GM15510 (cell line): ENCODE results near the gene DHRSX.

Experiments
- POLR2A ChIP-seq: IDR thresholded peaks from 3 replicates; pipeline ENCODE4 v1.6.1; 2011; ENCODE audit warnings: borderline replicate concordance; ENCODE audit not compliant: insufficient read length; ENCODE audit errors: extremely low read depth

The DHRSX gene

GRCh38 chrX:2401590-2402360 lies 99.0 kb downstream of the DHRSX start:
- TF ChIP-seq POLR2A = no peak

DNA sequence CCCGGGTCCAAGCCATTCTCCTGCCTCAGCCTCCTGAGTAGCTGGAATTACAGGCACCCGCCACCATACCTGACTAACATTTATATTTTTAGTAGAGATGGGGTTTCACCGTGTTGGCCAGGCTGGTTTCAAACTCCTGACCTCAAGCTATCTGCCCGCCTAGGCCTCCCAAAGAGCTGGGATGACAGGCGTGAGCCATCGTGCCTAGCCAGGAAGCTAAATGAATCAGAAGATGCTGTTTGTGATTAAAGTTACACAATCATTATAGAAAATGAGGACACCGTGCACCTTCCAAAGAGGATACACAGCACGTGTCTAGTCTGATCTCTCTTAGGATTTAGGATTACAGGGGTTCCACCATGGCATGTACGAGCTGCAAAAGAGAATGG lies 99.6 kb downstream of the DHRSX start:
- TF ChIP-seq POLR2A = no peak

GRCh38 chrX:2398064-2398656 lies 102.6 kb downstream of the DHRSX start:
- TF ChIP-seq POLR2A = no peak

DNA sequence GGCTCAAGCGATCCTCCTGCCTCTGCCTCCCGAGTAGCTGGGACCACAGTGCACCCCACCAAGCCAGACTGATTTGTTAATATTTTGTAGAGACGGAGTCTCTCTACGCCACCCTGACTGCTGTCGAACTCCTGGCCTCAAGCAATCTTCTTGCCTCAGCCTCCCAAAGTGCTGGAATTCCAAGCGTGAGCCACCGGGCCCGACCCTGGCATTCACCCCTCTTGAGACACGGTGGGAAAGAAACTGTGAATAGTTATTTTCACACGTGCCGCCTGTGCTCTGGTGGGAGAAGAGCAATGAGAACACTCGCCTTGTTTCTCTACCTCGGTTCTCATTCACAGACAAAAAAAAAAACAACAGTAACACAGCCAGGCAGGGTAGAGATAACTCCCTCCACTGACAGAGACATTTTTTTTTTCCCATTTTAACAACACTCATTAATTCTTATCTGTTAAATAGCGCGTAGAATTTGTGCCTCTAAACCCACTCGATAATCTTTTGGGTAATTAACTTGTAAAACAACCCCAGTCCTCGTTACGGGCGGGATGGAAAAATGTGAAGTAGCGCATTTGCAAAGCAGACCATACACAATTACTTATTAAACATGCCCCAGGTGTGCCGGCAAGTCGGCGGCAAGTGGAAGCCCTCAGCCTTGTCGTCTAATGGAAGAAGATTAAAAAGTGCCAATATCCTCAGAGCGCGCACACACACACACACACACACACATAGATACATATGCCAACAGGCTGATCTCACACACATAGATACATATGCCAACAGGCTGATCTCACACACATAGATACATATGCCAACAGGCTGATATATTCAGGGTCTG lies 103.3 kb downstream of the DHRSX start:
- no peak for TF ChIP-seq POLR2A

- TF ChIP-seq POLR2A = no peak
Measured at GRCh38 chrX:2395261-2395992, 105.3 kb downstream of the DHRSX start.

DNA sequence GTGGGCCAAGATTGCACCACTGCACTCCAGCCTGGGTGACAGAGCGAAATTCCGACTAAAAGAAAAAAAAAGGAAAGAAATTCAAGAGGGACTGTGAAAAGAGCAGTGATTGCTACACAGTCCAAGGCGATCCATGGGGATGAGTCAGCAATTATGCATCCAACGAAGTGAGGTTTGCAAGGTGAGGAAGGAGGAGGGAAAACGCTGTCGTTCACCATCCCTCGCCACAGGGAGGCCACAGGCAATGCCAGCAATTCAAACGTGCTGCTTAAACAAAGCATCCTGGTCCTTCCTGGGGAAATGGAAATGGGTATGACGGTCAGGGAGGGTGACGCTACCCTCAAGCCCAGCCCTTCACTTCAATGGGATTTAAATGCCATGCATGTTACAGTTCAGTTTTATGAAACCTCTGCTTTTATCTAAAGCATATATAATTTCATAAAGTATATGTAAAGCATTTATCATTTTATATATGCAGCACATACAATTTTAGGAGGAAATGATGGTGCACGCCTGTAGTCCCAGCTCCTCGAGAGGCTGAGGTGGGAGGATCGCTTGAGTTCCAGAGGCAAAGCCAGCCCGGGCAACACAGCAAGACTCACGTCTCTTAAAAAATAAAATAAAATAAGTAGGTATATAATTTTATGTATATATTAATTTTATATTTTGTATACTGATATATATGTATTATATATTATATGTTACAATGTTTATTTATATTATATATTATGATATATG lies 108.7 kb downstream of the DHRSX start:
- no peak for TF ChIP-seq POLR2A

DNA sequence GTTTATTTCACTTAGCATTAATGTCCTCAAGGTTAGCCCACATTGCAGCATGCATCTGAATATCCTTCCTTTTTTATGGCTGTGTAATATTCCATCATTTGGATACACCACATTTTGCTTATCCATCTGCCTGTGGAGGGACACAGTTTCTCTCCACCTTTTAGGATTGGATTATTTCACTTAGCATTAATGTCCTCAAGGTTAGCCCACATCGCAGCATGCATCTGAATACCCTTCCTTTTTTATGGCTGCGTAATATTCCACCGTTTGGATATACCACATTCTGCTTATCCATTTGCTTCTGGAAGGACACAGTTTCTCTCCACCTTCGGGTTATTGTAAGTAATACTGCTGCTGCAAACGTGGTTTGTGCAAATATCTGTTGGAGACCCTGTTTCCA lies 110.0 kb downstream of the DHRSX start:
- no peak for TF ChIP-seq POLR2A

DNA sequence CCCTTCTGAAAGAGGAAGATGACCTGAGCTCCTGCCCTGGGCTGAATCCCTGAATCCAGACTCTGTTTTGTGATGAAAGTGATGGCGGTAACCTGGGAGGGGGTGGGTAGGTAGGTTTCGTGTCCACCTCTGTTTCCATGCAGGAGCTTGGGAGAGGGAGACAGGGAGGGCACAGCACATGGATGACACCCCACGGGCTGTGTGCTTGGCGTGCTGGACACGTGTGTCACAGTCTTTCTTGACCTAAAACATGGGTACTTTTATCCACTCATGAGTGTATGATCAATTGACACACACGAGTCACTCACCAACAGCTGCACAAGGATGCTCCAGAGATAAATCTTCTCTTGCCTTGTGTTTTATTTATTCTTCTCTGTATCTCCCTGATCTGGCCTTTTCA lies 111.5 kb downstream of the DHRSX start:
- TF ChIP-seq POLR2A = no peak

DNA sequence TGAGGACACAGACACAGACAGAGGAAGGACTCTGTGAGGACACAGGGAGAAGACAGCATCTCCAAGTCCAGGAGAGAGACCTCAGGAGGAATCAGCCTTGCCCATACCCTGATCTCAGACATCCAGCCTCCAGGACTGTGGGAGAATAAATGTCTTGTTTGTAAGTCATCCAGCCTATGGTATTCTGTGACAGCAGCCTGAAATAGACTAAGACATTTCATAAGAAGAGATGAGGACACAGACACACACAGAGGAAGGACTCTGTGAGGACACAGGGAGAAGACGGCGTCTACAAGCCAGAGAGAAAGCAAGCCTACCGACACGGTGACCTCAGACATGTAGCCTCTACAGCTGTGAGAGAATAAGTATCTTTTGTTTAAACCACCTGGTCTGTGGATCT lies 112.1 kb downstream of the DHRSX start:
- TF ChIP-seq POLR2A = no peak

DNA sequence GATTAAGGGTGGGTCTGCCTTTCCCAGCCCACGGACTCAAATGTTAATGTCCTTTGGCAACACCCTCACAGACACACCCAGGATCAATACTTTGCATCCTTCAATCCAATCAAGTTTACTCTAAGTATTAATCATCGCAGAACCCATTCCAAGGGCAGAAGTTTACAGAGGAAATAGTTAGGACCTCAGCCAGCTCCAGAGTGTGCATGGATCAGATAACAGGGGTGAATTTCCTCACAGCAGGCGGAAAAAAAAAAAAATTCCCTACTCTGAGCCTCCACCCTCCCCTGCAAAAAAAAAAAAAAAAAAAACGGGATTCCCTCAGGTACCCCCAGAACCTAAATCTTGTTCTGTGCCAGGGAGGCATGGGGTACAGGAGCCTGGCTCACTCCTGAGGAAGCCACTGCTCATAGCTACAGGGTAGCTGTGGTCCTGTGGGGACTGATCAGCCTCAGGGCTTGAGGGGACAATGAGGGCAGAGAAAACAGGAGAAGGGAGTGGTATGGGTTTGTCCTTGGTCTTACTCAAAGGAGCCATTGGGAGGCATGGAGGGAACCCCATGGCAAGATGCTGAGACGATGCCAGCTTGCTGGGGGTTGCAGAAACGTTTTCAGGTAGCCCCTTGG lies 113.0 kb downstream of the DHRSX start:
- no peak for TF ChIP-seq POLR2A

DNA sequence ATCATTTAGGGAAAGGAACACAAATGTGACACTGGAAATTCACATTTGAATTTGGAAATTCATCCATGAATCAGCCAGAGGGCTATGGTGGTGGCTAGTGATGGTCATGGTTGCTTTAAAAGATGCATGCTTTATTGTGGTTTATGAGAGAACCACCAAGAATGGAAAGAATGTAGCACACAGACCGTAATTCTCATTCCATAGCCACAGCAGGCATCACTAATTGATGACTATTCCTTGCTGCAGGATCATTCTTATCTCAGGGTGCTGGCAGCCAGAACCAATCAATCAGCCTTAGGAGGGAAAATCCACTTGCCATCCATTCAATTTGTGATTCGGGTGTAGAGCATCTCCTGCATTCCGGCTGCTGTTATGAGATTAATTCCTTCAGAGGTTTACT lies 115.6 kb downstream of the DHRSX start:
- TF ChIP-seq POLR2A = no peak

DNA sequence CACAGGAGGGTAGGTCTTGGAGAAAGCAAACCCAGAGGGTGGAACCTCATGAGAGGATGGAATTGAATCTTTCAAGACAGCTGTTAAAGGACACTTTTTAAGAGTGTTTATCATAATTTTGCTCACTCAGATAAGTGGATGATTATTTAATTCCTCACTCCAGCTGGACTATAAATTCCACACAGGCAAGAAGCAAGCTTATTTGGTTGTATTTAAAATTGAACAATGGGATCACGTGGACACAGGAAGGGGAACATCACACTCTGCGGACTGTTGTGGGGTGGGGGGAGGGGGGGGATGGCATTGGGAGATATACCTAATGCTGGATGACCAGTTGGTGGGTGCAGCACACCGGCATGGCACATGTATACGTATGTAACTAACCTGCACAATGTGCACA lies 116.3 kb downstream of the DHRSX start:
- no peak for TF ChIP-seq POLR2A

GRCh38 chrX:2383735-2384134 lies 117.0 kb downstream of the DHRSX start:
- TF ChIP-seq POLR2A = no peak

GRCh38 chrX:2383144-2383543 lies 117.6 kb downstream of the DHRSX start:
- TF ChIP-seq POLR2A = no peak
